Smooth muscle cell (in vitro differentiated cells): ENCODE data around the gene FGR. TPM values are rescaled to one million over a fixed set of nuclear protein-coding genes. Genes with fewer than 3 reads are reported as not detected.
A peak's percentile ranks its signal among the peaks of the same experiment; 100 is the strongest.

Experiments used
- DNase-seq: peaks from one replicate; lab custom pipeline; 2025; ENCODE audit not compliant: unreplicated experiment; lab: John Stamatoyannopoulos, UW
- H2AFZ ChIP-seq: fragments of 200-600 bp; sonication (generic); 2 replicates; pipeline ENCODE4 v1.6.0; 2016; ENCODE audit warnings: antibody characterized with exemption, low read depth, mild to moderate bottlenecking
- H3F3A ChIP-seq: fragments of 200-600 bp; sonication (generic); 2 replicates; pipeline ENCODE4 v1.6.0; 2017; ENCODE audit warnings: antibody characterized with exemption, low read depth
- H3K27ac ChIP-seq: fragments of 200-600 bp; sonication (generic); 2 replicates; pipeline ENCODE4 v1.5.1; 2016; ENCODE audit warnings: low read depth, mild to moderate bottlenecking
- H3K27me3 ChIP-seq: fragments of 200-600 bp; sonication (generic); 2 replicates; pipeline ENCODE4 v1.6.1; 2016; ENCODE audit warnings: low read depth, mild to moderate bottlenecking
- H3K36me3 ChIP-seq: fragments of 200-600 bp; sonication (generic); 2 replicates; pipeline ENCODE4 v1.5.1; 2016; ENCODE audit warnings: low read depth
- H3K4me1 ChIP-seq: fragments of 200-600 bp; sonication (generic); 2 replicates; pipeline ENCODE4 v1.5.1; 2016; ENCODE audit warnings: low read depth
- H3K4me2 ChIP-seq: fragments of 200-600 bp; sonication (generic); 2 replicates; pipeline ENCODE4 v1.6.0; 2016; ENCODE audit warnings: mild to moderate bottlenecking
- H3K4me3 ChIP-seq: fragments of 200-600 bp; sonication (generic); 2 replicates; pipeline ENCODE4 v1.5.1; 2016; ENCODE audit warnings: mild to moderate bottlenecking
- H3K79me2 ChIP-seq: fragments of 200-600 bp; sonication (generic); 2 replicates; pipeline ENCODE4 v1.6.0; 2016; ENCODE audit warnings: low read depth, mild to moderate bottlenecking
- H3K9ac ChIP-seq: fragments of 200-600 bp; sonication (generic); 2 replicates; pipeline ENCODE4 v1.6.0; 2016; ENCODE audit warnings: low read depth
- H3K9me3 ChIP-seq: fragments of 200-600 bp; sonication (generic); replicated peaks from 2 replicates; pipeline ENCODE4 v1.5.1; 2016; ENCODE audit warnings: low read depth
- H4K20me1 ChIP-seq: fragments of 200-600 bp; sonication (generic); 2 replicates; pipeline ENCODE4 v1.6.0; 2016; ENCODE audit warnings: low read depth
- WGBS: methylation state at CpG from one replicate; pipeline ENCODE4 v1.1.7; 2016; ENCODE audit warnings: low lambda C conversion rate; 5-methylcytosine and 5-hydroxymethylcytosine counted together
- polyA plus RNA-seq: library from polyadenylated mRNA; unstranded; fragments of >200 nt; fragmentation: Nextera tagmentation; extraction: Ambion mirVana; gene quantifications from 2 replicates; pipeline ENCODE4 v1.2.1, GENCODE V29; 2016
- total RNA-seq: library from RNA; depleted of rRNA; stranded (reverse); fragments of >200 nt; gene quantifications from 2 replicates; pipeline ENCODE4 v1.2.3, GENCODE V29; 2014
- TF ChIP-seq, protein P1 (sequence below): fragments of 200-600 bp; sonication (generic); IDR thresholded peaks from 2 replicates; pipeline ENCODE4 v1.5.1; 2017; ENCODE audit warnings: borderline replicate concordance, mild to moderate bottlenecking, antibody characterized with exemption; ENCODE audit not compliant: insufficient read depth, poor library complexity, severe bottlenecking

The FGR gene
- total and polyA plus RNA-seq, 2 experiments from 2014 or later = 0.10 to 1.3 TPM

GRCh38 chr1:27601771-27602461 lies 33.1 kb downstream of the FGR start:
- Histone ChIP-seq H3K9me3 (no peaks in the 10 kb centered on the region), H3K4me1 (peaks cover 80% of the 10 kb centered on the region), H3K4me3 (peak overlapping the region; percentile 84), H3K36me3 (no peaks in the 10 kb centered on the region), H3K27me3 (no peaks in the 10 kb centered on the region), H2AFZ (no peak overlapping the region), H3K27ac (peak overlapping the region; percentile 88), H3K9ac (peak overlapping the region; percentile 85), H3K4me2 (peak overlapping the region; percentile 93), H3K79me2 (peaks cover 63% of the 10 kb centered on the region), H3F3A (peaks cover 59% of the 10 kb centered on the region), H4K20me1 (peaks cover 59% of the 10 kb centered on the region)
- DNase-seq = peak; percentile 64
- TF ChIP-seq, protein P1, sequence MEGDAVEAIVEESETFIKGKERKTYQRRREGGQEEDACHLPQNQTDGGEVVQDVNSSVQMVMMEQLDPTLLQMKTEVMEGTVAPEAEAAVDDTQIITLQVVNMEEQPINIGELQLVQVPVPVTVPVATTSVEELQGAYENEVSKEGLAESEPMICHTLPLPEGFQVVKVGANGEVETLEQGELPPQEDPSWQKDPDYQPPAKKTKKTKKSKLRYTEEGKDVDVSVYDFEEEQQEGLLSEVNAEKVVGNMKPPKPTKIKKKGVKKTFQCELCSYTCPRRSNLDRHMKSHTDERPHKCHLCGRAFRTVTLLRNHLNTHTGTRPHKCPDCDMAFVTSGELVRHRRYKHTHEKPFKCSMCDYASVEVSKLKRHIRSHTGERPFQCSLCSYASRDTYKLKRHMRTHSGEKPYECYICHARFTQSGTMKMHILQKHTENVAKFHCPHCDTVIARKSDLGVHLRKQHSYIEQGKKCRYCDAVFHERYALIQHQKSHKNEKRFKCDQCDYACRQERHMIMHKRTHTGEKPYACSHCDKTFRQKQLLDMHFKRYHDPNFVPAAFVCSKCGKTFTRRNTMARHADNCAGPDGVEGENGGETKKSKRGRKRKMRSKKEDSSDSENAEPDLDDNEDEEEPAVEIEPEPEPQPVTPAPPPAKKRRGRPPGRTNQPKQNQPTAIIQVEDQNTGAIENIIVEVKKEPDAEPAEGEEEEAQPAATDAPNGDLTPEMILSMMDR = no peak
- 18% methylated on average over 13 of the region's 23 CpGs for WGBS

GRCh38 chr1:27601321-27601770 lies 33.6 kb downstream of the FGR start:
- Histone ChIP-seq H3K4me2 (peak overlapping the region; percentile 93), H3K79me2 (peaks cover 68% of the 10 kb centered on the region), H3K4me3 (peak overlapping the region; percentile 84), H3K4me1 (peaks cover 80% of the 10 kb centered on the region), H3K9me3 (no peaks in the 10 kb centered on the region), H3K27ac (peak overlapping the region; percentile 88), H3K9ac (peak overlapping the region; percentile 15), H3K27me3 (no peaks in the 10 kb centered on the region), H2AFZ (no peak overlapping the region), H3K36me3 (no peaks in the 10 kb centered on the region), H4K20me1 (peaks cover 65% of the 10 kb centered on the region), H3F3A (peaks cover 57% of the 10 kb centered on the region)
- TF ChIP-seq, protein P1 = no peak
- DNase-seq = no peak

DNA sequence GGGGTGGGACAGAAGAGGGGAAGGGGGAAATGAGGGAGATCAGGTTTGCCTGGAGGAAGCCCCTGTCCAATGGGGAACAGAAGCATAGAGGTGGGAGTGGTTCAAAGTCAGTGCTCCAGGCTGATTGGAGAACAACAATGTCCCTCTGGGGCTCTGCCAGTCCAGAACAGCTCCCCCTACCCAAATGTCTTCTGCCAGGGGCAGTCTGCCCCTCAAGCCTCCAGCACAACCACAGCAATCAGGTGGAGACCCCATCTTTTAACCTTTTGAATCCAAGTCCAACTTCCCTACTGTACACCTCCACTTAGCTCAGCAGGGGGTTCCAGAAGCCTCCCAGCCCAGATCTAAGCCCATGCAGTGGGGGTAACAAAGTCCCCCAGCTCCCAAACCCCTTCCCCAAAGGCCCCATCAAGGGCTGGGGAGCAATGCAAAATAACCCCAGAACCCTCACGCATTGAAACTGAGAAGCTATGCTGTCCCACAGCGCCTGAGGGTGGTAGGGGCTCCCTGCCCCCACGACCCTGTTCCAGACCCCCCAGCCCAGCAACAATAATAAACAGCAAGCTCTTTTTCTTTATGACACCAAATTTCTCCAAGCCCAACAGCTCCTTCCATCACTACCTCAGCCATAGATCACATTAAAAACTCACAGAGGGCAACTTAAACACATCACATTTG lies 34.3 kb downstream of the FGR start:
- Histone ChIP-seq H3K36me3 (no peaks in the 10 kb centered on the region), H3K4me1 (peaks cover 80% of the 10 kb centered on the region), H3K79me2 (peaks cover 75% of the 10 kb centered on the region), H3K9me3 (no peaks in the 10 kb centered on the region), H2AFZ (no peak overlapping the region), H4K20me1 (peaks cover 72% of the 10 kb centered on the region), H3K4me3 (peak overlapping the region; percentile 84), H3K4me2 (peak overlapping the region; percentile 93), H3K9ac (no peak overlapping the region), H3K27me3 (no peaks in the 10 kb centered on the region), H3K27ac (peak overlapping the region; percentile 88), H3F3A (peaks cover 56% of the 10 kb centered on the region)
- 82% methylated on average over 3 of the region's 3 CpGs for WGBS
- no peak for DNase-seq
- TF ChIP-seq, protein P1 = no peak
